Uterus (tissue), 2 donors: ENCODE measurements around the gene ATP8B3.

ENCODE experiments used
- POLR2A ChIP-seq, 2 donors: fragments of 450-650 bp; IDR thresholded peaks; one replicate each; pipeline ENCODE4 v1.6.1; 2016; ENCODE audit warnings: antibody characterized with exemption in 2 of 2, mild to moderate bottlenecking in 1 of 2, moderate library complexity in 1 of 2
- TF ChIP-seq, protein P1 (sequence below), 4 experiments: fragments of 200-600 bp in 2 of 4; fragments of 450-650 bp in 2 of 4; sonication (generic) in 2 of 4; IDR thresholded peaks; one replicate each; pipeline ENCODE4 v1.5.1; 2016 to 2019; ENCODE audit warnings: antibody characterized with exemption in 4 of 4, mild to moderate bottlenecking in 2 of 4, moderate library complexity in 1 of 4

DNA sequence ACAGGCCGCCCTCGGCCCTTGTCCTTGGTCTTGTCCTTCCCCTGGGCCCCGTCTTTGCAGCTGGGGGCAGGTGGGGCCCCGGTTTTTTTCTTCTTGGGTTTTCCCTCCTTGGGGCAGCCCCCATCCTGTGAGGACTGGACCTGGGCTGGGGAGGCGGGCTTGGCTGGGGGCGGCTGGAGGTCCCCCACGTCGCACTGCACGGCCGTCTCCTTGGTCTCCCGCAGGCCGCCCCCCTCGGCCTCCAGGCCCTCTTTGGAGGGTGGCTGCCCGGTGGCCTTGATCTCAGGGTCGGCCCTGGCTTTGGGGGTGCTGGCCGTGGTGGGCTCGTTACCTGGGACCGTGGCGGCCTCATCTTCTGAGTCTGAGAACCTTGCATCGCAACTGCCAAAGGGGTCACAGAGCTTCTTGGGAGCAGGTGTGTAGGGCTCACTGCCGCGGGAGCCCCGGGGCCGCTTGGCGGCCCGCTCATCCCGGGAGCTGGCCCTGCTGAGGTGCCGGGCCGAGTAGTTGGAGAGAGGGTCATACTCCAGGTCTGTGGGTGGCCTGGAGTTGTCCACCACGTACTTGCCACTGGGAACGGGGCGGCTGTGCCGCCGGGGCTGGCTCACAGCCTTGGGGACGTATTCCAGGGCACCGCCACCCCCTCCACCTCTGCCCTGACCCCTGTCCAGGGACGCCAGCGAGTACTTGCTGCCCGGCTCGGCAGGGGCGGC lies 15.6 kb upstream of the ATP8B3 start:
- no peak for TF ChIP-seq POLR2A (IDR thresholded peaks at IDR 0.05)
- TF ChIP-seq, protein P1, sequence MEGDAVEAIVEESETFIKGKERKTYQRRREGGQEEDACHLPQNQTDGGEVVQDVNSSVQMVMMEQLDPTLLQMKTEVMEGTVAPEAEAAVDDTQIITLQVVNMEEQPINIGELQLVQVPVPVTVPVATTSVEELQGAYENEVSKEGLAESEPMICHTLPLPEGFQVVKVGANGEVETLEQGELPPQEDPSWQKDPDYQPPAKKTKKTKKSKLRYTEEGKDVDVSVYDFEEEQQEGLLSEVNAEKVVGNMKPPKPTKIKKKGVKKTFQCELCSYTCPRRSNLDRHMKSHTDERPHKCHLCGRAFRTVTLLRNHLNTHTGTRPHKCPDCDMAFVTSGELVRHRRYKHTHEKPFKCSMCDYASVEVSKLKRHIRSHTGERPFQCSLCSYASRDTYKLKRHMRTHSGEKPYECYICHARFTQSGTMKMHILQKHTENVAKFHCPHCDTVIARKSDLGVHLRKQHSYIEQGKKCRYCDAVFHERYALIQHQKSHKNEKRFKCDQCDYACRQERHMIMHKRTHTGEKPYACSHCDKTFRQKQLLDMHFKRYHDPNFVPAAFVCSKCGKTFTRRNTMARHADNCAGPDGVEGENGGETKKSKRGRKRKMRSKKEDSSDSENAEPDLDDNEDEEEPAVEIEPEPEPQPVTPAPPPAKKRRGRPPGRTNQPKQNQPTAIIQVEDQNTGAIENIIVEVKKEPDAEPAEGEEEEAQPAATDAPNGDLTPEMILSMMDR (IDR thresholded peaks at IDR 0.05) = no peak
